ENCODE measurements around the gene PIM2. TPM values are rescaled to one million over a fixed set of nuclear protein-coding genes. Genes with fewer than 3 reads are reported as not detected.
A peak's percentile ranks its signal among the peaks of the same experiment; 100 is the strongest.

The PIM2 gene
- polyA plus RNA-seq, 2 of the 4 experiments (the other 2 are of a cell fraction): 8.2 to 8.8 TPM

DNA sequence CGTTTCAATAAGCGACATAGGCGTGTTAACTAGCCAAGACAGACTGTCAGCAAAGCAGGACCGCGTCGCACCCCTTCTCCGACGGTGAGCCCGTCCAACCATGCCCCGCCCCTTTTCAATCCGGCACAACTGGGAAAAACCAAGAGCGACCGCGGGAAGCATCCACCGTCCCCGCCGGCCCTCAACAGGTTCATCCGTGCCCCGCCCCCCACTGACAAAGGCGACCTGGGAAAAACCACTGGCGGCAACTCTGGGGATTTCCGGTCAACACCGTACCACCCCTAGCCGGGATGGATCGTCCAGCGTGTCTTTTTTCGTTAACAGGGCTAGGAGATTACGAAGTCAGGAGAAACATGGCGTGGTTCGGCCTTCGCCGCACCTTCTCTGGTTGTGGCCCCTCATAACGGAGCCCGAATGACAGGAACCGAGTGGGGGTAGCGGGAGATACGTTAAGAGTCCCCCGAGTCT, 21.6 kb downstream of the PIM2 start:
- Histone ChIP-seq H3K4me3 (peak overlapping the region; percentile 87), H3K9me3 (no peaks in the 10 kb centered on the region), H3K4me2 (peak overlapping the region; percentile 73), H3K27ac (peak overlapping the region; percentile 94 to 97), H3K4me1 (peaks cover 17% of the 10 kb centered on the region)
- WGBS (ENCODE audit: missing lambda C conversion rate): under 1% methylated on average over 21 of the region's 38 CpGs
- POLR2A ChIA-PET: interaction anchor here (1.0 to 1.9 kb wide), 11 partner anchors 14 to 258 kb away, joined by 3 to 15 read pairs (median 4); partner anchors contain the start of genes HDAC6, OTUD5 and SLC35A2
- TF ChIP-seq CBX2 (IDR thresholded peaks at IDR 0.05; ENCODE audit: borderline replicate concordance, low read depth): no peak
- peak; percentile 26 for TF ChIP-seq GATA3 (IDR thresholded peaks at IDR 0.05; ENCODE audit: borderline replicate concordance)
- TF ChIP-seq FOSB (CRISPR knock-in tag; IDR thresholded peaks at IDR 0.05): 0 out of 2 replicates have a peak, but pooled peaks have one; percentile 21
- TF ChIP-seq, protein P1, sequence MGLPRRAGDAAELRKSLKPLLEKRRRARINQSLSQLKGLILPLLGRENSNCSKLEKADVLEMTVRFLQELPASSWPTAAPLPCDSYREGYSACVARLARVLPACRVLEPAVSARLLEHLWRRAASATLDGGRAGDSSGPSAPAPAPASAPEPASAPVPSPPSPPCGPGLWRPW (IDR thresholded peaks at IDR 0.05): no peak
- peak; percentile 6 for TF ChIP-seq CHD2 (IDR thresholded peaks at IDR 0.05; ENCODE audit: low read length, partially characterized antibody)
- TF ChIP-seq, protein P2, sequence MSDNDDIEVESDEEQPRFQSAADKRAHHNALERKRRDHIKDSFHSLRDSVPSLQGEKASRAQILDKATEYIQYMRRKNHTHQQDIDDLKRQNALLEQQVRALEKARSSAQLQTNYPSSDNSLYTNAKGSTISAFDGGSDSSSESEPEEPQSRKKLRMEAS (IDR thresholded peaks at IDR 0.05): peak; percentile 31; the same call in 1 of the 2 replicates
- ATAC-seq (peak; percentile 73 to 75), FAIRE-seq (no peak), DNase-seq (ENCODE audit: low read depth in 1 of 2, low spot score in 1 of 2) (peak; percentile 63 to 90)
- CTCF ChIA-PET: interaction anchor here (0.7 to 1.6 kb wide), 5 partner anchors 9 to 80 kb away, joined by 3 read pairs; no protein-coding TSS in a partner anchor

DNA sequence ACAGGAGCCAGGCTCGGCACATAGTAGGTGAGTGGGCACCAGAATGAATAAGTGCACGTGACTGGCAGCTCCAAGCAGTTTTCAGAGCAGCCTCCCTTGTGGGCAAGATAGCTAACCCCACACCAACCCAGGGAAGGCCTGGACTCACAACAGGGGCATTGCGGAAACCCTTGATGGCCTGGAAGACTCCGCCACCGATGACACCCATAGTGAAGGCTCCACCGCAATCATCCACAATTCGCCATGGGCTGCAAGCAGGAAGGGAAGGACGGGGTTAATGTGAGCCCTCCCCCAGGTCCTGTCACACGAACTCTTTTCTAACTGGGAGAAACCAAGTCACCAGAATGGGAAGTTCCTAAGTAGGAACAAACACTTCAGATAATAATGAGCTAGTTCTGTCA, 22.2 kb downstream of the PIM2 start:
- ATAC-seq: no peak

DNA sequence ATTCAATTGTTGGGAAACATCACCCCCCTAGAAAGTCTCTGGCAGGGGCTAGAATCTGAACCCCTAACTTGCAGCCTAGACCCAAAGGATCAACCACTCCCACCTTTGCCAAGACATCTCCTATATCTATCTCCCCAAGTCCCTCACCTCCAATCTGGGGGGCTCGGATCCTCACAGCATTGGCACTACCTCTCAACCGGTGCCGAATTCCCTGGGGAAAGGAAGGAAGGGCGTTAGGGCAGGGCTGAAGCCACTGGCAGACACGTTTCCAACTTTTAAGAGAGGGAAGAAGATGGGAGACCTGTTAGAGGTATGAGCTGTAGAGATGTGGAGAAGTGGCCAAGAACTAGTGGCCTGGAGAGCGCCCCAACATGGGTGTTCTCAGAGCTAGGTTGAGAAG, 23.9 kb downstream of the PIM2 start:
- H3K4me1 ChIP-seq: peaks cover 24% of the 10 kb centered on the region
- WGBS (ENCODE audit: missing lambda C conversion rate): 87% methylated on average over 6 of the region's 6 CpGs
- TF ChIP-seq ZC3H11A (IDR thresholded peaks at IDR 0.05) (no peak), KDM1A (IDR thresholded peaks at IDR 0.05; ENCODE audit: low read depth) (no peak), RAD21 (conservative IDR thresholded peaks at IDR 0.05 in 1 of 2, IDR thresholded peaks at IDR 0.05 in 1 of 2) (no peak)
- TF ChIP-seq, protein P3, sequence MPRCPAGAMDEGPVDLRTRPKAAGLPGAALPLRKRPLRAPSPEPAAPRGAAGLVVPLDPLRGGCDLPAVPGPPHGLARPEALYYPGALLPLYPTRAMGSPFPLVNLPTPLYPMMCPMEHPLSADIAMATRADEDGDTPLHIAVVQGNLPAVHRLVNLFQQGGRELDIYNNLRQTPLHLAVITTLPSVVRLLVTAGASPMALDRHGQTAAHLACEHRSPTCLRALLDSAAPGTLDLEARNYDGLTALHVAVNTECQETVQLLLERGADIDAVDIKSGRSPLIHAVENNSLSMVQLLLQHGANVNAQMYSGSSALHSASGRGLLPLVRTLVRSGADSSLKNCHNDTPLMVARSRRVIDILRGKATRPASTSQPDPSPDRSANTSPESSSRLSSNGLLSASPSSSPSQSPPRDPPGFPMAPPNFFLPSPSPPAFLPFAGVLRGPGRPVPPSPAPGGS (IDR thresholded peaks at IDR 0.05): no peak
- H3K27ac ChIP-seq: no peak overlapping the region
- ChIA-PET CTCF (no interaction called here), POLR2A (no interaction called here)
- no peak overlapping the region for H3K4me2 ChIP-seq
- FAIRE-seq (no peak), DNase-seq (ENCODE audit: low read depth in 1 of 2, low spot score in 1 of 2) (no peak), ATAC-seq (no peak)
- no peaks in the 10 kb centered on the region for H3K9me3 ChIP-seq
- H3K4me3 ChIP-seq: no peak overlapping the region

More for the DNA sequence above, 22.2 kb downstream of the PIM2 start:
- Histone ChIP-seq H3K4me3 (peak overlapping the region; percentile 87), H3K4me1 (peaks cover 20% of the 10 kb centered on the region), H3K4me2 (peak overlapping the region; percentile 73), H3K27ac (peak overlapping the region; percentile 94 to 97), H3K9me3 (no peaks in the 10 kb centered on the region)
- TF ChIP-seq ZNF302 (CRISPR knock-in tag; IDR thresholded peaks at IDR 0.05): no peak
- no peak for TF ChIP-seq HOXA7 (CRISPR knock-in tag; IDR thresholded peaks at IDR 0.05)
- TF ChIP-seq ZFP36 (IDR thresholded peaks at IDR 0.05; ENCODE audit: borderline replicate concordance, partially characterized antibody): no peak
- TF ChIP-seq HOXB5 (CRISPR knock-in tag; IDR thresholded peaks at IDR 0.05): no peak
- no peak for TF ChIP-seq RAD21 (conservative IDR thresholded peaks at IDR 0.05 in 1 of 2, IDR thresholded peaks at IDR 0.05 in 1 of 2)
- TF ChIP-seq RFX5 (IDR thresholded peaks at IDR 0.05): no peak
- TF ChIP-seq CEBPB (IDR thresholded peaks at IDR 0.05): no peak
- no peak for TF ChIP-seq RCOR1 (IDR thresholded peaks at IDR 0.05; ENCODE audit: low read depth, low read length)
- TF ChIP-seq PHF8 (IDR thresholded peaks at IDR 0.05; ENCODE audit: borderline replicate concordance, low read depth): no peak
- TF ChIP-seq, protein P3 (IDR thresholded peaks at IDR 0.05): no peak
- no peak for TF ChIP-seq RNF2 (IDR thresholded peaks at IDR 0.05; ENCODE audit: borderline replicate concordance, low read depth)
- no peak for TF ChIP-seq JUNB (IDR thresholded peaks at IDR 0.05)
- TF ChIP-seq TFCP2L1 (CRISPR knock-in tag; IDR thresholded peaks at IDR 0.05): no peak
- no peak for TF ChIP-seq EHF (CRISPR knock-in tag; IDR thresholded peaks at IDR 0.05)
- TF ChIP-seq, protein P4, sequence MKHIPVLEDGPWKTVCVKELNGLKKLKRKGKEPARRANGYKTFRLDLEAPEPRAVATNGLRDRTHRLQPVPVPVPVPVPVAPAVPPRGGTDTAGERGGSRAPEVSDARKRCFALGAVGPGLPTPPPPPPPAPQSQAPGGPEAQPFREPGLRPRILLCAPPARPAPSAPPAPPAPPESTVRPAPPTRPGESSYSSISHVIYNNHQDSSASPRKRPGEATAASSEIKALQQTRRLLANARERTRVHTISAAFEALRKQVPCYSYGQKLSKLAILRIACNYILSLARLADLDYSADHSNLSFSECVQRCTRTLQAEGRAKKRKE (CRISPR knock-in tag; IDR thresholded peaks at IDR 0.05; ENCODE audit: low read depth): no peak
- TF ChIP-seq, protein P5, sequence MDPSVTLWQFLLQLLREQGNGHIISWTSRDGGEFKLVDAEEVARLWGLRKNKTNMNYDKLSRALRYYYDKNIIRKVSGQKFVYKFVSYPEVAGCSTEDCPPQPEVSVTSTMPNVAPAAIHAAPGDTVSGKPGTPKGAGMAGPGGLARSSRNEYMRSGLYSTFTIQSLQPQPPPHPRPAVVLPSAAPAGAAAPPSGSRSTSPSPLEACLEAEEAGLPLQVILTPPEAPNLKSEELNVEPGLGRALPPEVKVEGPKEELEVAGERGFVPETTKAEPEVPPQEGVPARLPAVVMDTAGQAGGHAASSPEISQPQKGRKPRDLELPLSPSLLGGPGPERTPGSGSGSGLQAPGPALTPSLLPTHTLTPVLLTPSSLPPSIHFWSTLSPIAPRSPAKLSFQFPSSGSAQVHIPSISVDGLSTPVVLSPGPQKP (IDR thresholded peaks at IDR 0.05; ENCODE audit: low read depth, low read length): no peak
- TF ChIP-seq SMC3 (IDR thresholded peaks at IDR 0.05): no peak
- TF ChIP-seq, protein P2 (IDR thresholded peaks at IDR 0.05): no peak
- TF ChIP-seq GATA3 (IDR thresholded peaks at IDR 0.05; ENCODE audit: borderline replicate concordance): no peak
- TF ChIP-seq NPAS2 (CRISPR knock-in tag; IDR thresholded peaks at IDR 0.05; ENCODE audit: borderline replicate concordance): no peak
- POLR2A ChIA-PET: interaction anchor here (1.9 kb wide), 1 partner anchor 29 kb away, joined by 12 read pairs; no protein-coding TSS in a partner anchor
- 53% methylated on average over 3 of the region's 9 CpGs for WGBS (ENCODE audit: missing lambda C conversion rate)
- no peak for FAIRE-seq
- DNase-seq (ENCODE audit: low read depth in 1 of 2, low spot score in 1 of 2): no peak
- CTCF ChIA-PET: interaction anchor here (0.6 to 1.2 kb wide), 4 partner anchors 9 to 228 kb away, joined by 3 read pairs; no protein-coding TSS in a partner anchor

Data from A549 (cell line).